Dedifferentiated amniotic fluid mesenchymal stem cell (primary cell): ENCODE data around the gene OR11H6.
"Not testable (repeated sequence)": the region's sequence is repeated elsewhere in the genome, so short reads cannot be mapped to it uniquely, and the experiment has no call there.

Source experiments
- DNase-seq: peaks from one replicate; pipeline ENCODE4 v3.0.0-alpha.2; 2016; ENCODE audit errors: extremely low spot score

The OR11H6 gene

DNA sequence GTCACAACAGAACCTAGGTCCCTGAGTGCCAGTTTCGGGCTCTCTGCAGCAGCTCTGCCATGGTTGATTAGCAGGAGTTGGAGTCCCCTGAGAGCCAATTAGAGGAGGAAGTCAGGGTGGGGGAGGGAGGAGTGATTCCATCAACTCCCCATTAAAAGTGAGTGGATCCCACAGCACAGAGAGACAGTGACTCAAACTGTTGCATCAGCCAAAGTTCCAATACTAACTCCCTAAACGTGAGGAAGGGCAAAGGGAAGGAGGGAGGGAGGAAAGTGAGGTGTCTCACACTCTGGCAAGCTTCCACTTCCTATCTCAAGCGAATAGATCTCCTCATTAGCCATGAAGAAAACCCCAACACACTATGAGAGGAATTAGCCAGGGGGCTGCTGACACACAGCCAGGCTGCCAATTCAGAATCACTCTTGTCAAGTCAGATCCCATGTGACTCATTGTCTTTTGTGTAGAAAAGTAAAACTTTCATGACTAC lies 39.2 kb downstream of the OR11H6 start:
- no peak for DNase-seq

DNA sequence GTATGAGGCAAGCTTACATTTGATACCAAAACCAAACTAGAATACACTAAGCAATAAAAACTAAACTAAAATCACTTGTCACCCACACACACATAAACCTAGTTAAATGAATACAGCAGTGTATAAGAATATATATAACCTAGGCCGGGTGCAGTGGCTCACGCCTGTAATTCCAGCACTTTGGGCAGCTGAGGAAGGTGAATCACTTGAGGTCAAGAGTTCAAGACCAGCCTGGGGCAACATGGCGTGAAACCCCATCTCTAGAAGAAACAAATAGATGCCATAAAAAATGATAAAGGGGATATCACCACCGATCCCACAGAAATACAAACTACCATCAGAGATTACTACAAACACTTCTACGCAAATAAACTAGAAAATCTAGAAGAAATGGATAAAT lies 40.9 kb downstream of the OR11H6 start:
- DNase-seq: not testable (repeated sequence)

DNA sequence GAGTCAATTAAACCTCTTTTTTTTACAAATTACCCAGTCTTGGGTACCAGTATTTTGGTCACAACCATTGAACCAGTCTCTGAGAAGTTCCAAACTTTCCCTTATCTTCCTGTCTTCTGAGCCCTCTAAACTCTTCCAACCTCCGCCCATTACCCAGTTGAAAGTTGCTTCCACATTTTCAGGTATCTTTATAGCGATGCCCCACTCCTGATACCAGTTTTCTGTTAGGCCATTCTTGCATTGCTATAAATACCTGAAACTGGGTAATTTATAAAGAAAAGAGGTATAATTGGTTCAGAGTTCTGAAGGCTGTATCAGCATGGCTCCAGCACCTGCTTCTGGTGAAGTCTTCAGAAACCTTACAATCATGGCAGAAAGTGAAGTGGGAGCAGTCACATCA lies 50.6 kb downstream of the OR11H6 start:
- no peak for DNase-seq
